GM21619 (cell line): ENCODE results near the gene IL18.
"Not testable (repeated sequence)": the region's sequence is repeated elsewhere in the genome, so short reads cannot be mapped to it uniquely, and the experiment has no call there.

Experiments
- ATAC-seq: cut with Tn5 transposase; IDR thresholded peaks from one replicate; pipeline ENCODE4 v1.9.1; 2021; ENCODE audit not compliant: unreplicated experiment

Gene IL18

GRCh38 chr11:112163875-112164685, at the start of gene IL18:
TSS of gene IL18 (minus strand) at chr11:112164094. CDS start at chr11:112155053, 9,041 bp downstream.
- no peak for ATAC-seq

DNA sequence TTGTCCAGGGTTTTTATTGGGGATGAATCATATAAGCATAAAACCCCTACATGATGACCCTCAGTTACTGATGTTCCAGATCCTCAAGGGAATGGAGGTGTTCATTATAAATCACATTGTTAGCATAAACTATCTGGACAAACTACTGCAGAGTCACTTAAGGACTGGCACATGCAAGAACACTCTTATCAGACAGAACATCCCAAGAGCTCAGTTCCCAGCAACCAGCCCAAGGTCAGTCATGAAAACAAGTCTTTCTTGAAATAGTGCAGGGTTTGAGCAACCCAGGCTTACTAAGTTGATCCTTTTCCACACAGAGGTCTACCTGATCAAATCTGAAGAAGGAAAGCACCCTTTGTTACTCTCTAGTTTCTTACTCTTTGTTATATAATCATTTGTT, 48.8 kb upstream of the IL18 start:
- no peak for ATAC-seq

DNA sequence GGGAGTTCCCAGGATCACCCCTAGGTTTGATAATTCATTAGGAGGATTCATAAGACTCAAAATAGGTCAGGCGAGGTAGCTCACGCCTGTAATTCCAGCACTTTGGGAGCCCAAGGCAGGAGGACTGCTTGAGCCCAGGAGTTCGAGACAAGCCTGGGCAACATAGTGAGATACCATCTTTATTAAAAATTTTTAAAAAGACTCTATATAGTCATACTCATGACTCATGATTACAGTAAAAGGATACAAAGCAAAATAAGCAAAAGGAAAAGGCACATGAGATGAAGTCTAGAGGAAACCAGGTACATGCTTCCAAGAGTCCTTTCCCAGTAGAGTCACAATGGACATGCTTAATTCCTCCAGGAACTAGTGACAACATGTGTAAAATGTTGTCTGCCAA, 48.4 kb upstream of the IL18 start:
- ATAC-seq = no peak

DNA sequence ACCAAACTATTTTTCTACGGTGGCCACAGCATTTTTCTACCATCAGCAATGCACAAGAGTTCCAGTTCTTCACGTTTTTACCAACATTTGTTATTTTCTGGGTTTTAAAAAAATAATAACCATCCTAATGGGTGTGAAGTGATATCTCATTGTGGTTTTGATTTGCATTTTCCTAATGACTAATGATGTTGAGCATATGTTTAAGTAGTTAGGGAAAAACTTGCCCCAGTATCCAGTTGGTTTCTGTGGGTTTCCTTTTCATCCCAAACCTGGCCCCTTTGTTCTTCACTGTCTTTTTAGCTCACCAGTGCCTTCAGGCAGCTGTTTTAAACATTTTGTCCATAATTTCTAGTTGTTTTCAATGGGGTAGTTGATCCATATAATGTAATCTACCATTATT, 47.6 kb upstream of the IL18 start:
- no peak for ATAC-seq

- ATAC-seq = no peak
Measured at GRCh38 chr11:112210890-112211289, 47.0 kb upstream of the IL18 start.

- no peak for ATAC-seq
Measured at GRCh38 chr11:112206071-112206470, 42.2 kb upstream of the IL18 start.

DNA sequence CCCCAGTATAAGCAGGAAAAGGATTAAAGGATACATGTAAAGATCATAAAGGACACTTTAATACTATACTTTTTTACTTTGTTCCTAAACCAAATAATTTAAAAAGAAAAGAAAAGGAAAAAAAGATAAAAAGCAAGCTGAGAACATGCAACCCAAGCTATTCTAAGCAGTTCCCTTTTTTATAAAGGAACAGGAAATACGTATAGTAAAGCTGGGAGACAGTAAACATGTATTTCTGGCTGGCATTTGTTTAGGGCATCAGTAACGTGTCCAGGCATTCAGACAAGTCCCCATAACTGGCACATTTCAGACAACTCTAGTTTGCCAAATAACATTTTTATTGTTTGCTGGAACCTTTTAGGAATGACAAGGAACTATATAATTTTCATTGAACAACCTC, 36.4 kb upstream of the IL18 start:
- no peak for ATAC-seq

GRCh38 chr11:112199101-112199500, 35.2 kb upstream of the IL18 start:
- ATAC-seq = not testable (repeated sequence)

GRCh38 chr11:112196519-112197087, 32.7 kb upstream of the IL18 start:
- ATAC-seq = no peak

GRCh38 chr11:112195951-112196351, 32.1 kb upstream of the IL18 start:
- no peak for ATAC-seq

DNA sequence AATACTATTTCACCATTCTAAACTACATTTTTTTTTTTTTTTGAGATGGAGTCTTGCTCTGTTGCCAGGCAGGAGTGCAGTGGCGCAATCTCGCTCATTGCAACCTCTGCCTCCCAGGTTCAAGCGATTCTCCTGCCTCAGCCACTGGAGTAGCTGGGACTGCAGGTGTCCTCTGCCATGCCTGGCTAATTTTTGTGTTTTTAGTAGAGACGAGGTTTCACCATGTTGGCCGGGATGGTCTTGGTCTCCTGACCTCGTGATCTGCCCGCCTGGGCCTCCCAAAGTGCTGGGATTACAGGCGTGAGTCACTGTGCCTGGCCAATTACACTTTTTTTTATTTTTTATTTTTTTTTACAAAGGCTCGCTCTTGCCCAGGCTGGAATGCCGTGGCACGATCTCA, 31.2 kb upstream of the IL18 start:
- not testable (repeated sequence) for ATAC-seq

- no peak for ATAC-seq
Measured at GRCh38 chr11:112186304-112186703, 22.4 kb upstream of the IL18 start.

GRCh38 chr11:112185883-112186282, 22.0 kb upstream of the IL18 start:
- ATAC-seq = no peak

- no peak for ATAC-seq
Measured at GRCh38 chr11:112182867-112183266, 19.0 kb upstream of the IL18 start.

DNA sequence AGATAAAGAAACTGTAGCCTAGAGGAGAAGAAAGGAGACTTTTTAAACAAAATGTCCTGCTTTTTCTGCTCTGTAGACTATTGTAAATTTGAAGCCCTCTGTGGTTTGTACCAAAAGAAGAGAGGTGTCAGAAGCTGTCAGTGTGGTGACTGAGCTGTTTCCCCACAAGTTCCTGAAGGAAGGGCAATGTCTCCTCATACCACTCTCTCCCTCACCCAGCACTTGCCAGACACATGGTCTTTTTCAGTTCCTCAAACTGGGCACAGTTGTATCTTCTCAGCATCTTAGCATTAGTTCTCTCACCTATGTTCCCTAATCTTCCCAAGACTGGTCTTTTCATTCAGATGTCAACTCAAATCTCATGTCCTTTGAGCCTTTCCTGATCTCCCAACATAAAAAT, 15.7 kb upstream of the IL18 start:
- no peak for ATAC-seq

DNA sequence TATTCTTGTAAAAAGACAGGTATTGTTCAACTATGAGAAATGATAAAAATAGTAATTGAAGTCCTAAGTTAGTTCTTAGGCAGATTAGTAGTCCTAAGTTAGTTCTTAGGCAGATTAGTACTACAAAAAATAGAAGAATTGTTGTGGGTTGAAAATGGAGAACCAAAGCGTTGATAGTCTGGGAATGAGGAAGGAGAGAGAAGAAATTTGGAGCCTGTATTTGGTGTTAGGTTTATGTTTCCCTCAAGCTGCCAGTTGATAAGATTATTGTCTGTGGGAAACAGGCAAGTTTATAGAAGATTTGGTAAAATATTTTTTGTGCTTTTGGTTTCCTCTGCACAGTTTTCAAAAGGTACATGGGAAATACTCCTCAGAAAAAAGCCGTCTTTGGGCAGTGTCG, 15.0 kb upstream of the IL18 start:
- no peak for ATAC-seq

DNA sequence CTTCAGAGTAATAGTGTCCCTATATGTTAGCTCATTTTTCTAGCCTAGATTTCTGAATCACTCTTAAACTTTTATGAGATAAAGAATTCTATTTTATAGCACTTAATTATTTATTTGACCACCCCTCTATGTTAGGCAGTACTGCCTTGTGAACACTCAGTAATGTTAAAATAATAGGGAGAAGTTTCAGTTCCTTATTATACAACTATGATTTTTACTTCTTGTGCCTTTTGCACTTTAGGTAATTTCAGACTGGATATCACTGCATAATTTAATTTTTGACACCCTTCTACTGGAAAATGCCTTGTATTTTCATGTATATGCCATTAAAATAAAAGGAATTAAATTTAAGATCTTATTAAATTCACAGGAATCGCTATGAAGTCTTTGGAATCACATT, 14.5 kb upstream of the IL18 start:
- no peak for ATAC-seq

DNA sequence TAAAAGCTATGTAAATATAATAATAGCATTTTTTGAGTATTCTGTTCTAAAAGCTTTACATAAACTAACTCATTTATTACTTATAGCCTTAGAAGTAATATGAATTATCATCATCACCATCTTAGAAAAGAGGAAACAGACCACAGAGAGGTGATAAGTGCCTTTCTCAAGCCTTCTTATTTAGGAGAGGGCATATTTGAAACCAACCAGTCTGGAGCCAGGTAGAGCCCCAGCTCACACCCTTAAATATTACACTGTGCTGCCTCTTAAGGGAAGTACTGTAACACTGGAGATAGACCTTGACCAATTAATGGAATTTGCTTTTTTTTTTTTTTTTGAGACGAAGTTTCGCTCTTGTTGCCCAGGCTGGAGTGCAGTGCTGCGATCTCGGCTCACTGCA, 13.7 kb upstream of the IL18 start:
- ATAC-seq = no peak

- no peak for ATAC-seq
Measured at GRCh38 chr11:112176077-112176476, 12.2 kb upstream of the IL18 start.

- ATAC-seq = no peak
Measured at GRCh38 chr11:112175599-112175952, 11.7 kb upstream of the IL18 start.

GRCh38 chr11:112174789-112175598, 11.1 kb upstream of the IL18 start, which contains the start of gene BCO2:
TSS of gene BCO2 (plus strand) at chr11:112175512. CDS start at chr11:112175602, 90 bp downstream.
- no peak for ATAC-seq

DNA sequence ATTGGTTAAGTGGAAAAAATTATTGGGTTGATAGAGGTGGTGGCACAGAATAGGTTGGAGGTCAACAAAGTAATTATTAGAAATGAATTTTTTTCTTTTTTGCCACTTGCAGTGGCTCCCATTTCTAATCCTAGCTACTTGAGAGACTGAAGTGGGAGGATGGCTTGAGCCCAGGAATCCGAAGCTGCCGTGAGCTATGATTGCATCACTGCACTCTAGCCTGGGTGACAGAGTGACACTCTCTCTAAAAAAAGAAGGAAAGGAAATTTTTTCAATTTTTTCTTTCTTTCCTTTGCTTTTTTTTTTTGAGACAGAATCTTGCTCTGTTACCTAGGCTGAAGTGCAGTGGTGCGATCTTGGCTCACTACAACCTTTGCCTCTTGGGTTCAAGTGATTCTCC, 9.3 kb upstream of the IL18 start:
- ATAC-seq = no peak
